Measurements from ENCODE around the gene ATP6V0E1.
A peak's percentile ranks its signal among the peaks of the same experiment; 100 is the strongest.
"Not testable (repeated sequence)": the region's sequence is repeated elsewhere in the genome, so short reads cannot be mapped to it uniquely, and the experiment has no call there.

ATP6V0E1 gene

DNA sequence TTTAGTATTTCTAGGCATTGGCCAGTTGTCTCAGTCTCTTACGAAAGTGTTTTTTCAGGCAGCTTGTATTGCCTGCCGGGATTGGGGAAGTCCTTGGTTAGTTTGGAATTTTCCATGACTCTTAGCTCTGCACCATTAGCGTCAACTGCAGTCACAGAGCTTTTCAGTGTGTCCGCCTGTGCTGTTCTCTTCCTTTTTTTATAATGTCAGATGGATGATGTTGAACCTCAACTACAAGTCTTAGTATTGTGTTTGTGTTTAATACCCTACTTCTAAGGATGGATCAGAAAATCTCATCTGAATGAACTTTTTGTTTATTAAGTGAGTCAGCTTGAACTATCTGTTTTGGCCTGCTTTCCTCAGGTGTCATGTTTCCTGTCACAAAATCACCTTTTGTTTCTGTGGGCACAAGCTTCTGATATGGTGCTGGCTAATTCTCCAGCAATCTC lies 33.1 kb downstream of the ATP6V0E1 start:
- H3K4me3 ChIP-seq (ENCODE audit: low read depth, low read length), result peak overlapping the region; percentile 12; the same call in 1 of the 2 replicates
- peak; percentile 66 for DNase-seq (ENCODE audit: low read depth)
- TF ChIP-seq, protein P1, sequence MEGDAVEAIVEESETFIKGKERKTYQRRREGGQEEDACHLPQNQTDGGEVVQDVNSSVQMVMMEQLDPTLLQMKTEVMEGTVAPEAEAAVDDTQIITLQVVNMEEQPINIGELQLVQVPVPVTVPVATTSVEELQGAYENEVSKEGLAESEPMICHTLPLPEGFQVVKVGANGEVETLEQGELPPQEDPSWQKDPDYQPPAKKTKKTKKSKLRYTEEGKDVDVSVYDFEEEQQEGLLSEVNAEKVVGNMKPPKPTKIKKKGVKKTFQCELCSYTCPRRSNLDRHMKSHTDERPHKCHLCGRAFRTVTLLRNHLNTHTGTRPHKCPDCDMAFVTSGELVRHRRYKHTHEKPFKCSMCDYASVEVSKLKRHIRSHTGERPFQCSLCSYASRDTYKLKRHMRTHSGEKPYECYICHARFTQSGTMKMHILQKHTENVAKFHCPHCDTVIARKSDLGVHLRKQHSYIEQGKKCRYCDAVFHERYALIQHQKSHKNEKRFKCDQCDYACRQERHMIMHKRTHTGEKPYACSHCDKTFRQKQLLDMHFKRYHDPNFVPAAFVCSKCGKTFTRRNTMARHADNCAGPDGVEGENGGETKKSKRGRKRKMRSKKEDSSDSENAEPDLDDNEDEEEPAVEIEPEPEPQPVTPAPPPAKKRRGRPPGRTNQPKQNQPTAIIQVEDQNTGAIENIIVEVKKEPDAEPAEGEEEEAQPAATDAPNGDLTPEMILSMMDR (IDR thresholded peaks at IDR 0.05; ENCODE audit: control insufficient read depth, extremely low read depth, insufficient read depth), result no peak

DNA sequence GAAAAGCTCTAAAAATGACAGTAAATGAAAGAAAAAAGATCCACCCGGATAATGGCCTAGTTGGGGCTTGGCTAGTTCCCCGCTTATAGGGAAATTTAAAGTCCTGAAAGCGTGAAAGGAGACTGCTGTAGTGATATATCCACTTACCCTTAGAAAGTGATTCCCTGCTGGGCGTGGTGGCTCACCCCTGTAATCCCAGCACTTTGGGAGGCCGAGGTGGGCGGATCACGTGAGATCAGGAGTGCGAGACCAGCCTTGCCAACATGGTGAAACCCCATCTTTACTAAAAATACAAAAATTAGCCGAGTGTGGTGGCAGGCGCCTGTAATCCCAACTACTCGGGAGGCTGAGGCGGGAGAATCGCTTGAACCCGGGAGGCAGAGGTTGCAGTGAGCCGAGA lies 33.5 kb downstream of the ATP6V0E1 start:
- peak overlapping the region; percentile 3; the same call in 1 of the 2 replicates for H3K4me3 ChIP-seq (ENCODE audit: low read depth, low read length)
- not testable (repeated sequence) for DNase-seq (ENCODE audit: low read depth)

DNA sequence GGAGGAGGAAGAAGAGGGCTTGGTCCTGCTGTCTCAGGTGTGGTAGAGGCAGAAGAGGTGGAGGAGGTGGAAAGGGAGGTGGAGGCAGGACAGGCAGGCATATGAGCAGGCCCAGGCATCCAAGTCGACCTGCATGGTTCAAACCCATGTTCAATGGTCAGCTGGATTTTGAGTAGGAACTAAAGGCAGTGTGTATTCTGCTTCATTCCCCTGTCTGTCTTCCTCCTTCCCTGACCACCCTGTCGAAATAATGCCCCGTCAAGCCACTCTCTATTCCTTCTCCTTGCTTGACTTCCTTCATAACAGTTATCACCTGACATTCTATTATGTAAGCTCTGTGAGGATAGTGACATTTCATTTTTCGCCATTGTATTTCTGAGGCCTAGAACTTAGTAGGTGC lies 34.8 kb downstream of the ATP6V0E1 start:
- no peak overlapping the region for H3K4me3 ChIP-seq (ENCODE audit: low read depth, low read length)
- TF ChIP-seq, protein P1 (IDR thresholded peaks at IDR 0.05; ENCODE audit: control insufficient read depth, extremely low read depth, insufficient read depth), result no peak
- DNase-seq (ENCODE audit: low read depth), result no peak

DNA sequence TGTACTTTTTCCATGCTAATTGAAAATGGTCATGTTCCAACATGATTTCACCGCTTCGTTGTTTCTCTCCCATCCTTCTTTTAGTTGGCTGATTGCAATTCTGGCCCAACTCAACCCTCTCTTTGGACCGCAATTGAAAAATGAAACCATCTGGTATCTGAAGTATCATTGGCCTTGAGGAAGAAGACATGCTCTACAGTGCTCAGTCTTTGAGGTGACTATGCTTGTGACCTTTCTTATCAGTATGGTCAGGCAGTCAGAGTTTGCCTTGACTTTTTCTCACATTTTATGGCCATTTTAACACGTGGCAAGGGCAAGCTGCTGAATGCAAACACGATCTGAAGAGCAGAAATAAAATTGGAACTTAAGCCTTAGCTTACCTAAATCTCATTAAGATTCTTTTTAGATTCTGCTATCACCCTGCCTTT lies 36.6 kb downstream of the ATP6V0E1 start:
- TF ChIP-seq, protein P1 (IDR thresholded peaks at IDR 0.05; ENCODE audit: control insufficient read depth, extremely low read depth, insufficient read depth), result no peak
- no peak overlapping the region for H3K4me3 ChIP-seq (ENCODE audit: low read depth, low read length)
- no peak for DNase-seq (ENCODE audit: low read depth)

DNA sequence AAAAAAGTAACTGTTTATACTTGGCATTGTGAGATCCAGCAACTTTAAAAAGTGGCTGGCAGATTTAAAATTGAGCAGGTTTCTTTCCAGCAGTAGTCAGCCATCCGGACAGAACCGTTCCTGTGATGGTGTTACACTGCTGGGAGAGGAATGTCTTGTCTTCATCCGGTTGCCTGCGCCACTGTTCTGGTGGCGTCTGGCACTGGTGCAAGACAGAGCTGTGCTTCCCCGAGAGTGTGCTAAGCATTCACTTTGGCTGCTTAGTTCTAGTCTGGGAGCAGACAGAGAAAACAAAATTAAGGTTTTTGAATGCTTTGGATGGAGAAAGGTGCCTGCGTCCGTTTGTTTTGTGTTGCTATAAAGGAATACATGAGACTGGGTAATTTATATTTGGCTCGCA lies 37.1 kb downstream of the ATP6V0E1 start:
- TF ChIP-seq, protein P1 (IDR thresholded peaks at IDR 0.05; ENCODE audit: control insufficient read depth, extremely low read depth, insufficient read depth), result no peak
- DNase-seq (ENCODE audit: low read depth), result no peak
- H3K4me3 ChIP-seq (ENCODE audit: low read depth, low read length), result no peak overlapping the region

DNA sequence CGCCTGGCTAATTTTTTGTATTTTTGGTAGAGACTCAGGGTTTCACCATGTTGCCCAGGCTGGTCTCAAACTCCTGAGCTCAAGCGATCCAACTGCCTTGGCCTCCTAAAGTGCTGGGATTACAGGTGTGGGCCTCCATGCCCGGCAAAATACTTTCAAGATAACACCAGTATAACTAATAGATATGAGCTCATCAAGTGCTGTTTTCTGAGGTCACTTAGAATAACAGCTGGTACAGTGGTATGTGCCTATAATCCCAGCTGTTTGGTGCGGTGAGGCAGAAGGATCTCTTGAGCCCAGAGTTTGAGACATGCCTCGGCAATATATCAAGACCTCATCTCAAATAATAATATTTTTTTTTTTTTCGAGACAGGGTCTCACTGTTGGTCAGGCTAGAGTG lies 42.1 kb downstream of the ATP6V0E1 start:
- H3K4me3 ChIP-seq (ENCODE audit: low read depth, low read length), result no peak overlapping the region
- TF ChIP-seq, protein P1 (IDR thresholded peaks at IDR 0.05; ENCODE audit: control insufficient read depth, extremely low read depth, insufficient read depth), result no peak
- no peak for DNase-seq (ENCODE audit: low read depth)

DNA sequence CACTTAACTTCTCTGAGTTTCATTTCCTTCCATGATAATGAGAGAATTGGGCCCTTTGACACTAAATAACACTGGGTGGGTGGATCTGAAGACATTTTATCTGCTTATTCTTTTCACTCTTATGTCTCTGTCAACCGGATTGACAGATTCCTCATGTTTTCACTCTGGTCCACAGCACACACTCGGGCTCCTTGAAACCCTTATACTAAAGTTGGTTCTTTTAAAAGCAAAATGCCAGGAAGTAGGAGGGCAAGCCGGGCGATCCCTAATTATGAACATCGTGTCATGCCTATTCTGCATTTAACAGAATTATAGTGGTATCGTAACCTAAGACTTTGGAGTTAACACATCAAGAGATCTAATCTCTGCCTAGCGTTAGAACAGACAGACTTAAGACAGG lies 44.3 kb downstream of the ATP6V0E1 start:
- TF ChIP-seq, protein P1 (IDR thresholded peaks at IDR 0.05; ENCODE audit: control insufficient read depth, extremely low read depth, insufficient read depth), result no peak
- no peak for DNase-seq (ENCODE audit: low read depth)
- no peak overlapping the region for H3K4me3 ChIP-seq (ENCODE audit: low read depth, low read length)

All from LNCaP clone FGC (cell line).